ENCODE data around the gene PTGDR.

PTGDR gene

DNA sequence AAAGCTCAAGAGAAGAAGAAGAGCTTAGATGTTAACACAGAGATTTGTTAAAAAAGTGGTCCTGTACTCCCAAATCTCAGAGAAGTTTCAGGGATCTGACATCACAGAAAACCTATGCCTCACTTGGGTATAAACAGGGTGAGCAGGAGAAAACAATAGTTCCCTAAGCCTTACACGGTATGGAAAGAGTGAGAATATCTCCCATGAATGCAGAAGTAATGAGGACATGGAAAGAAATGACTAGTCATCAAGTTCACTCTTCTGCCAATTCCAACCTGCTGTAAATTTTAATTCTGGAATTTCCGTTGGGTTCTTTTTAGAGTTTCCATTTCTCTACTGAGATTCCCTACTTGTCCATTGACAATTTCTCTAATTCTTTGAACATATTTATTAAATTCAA lies 40.4 kb downstream of the PTGDR start:
- no peak for DNase-seq (ENCODE audit: low read depth in 1 of 2, low spot score in 1 of 2)

DNA sequence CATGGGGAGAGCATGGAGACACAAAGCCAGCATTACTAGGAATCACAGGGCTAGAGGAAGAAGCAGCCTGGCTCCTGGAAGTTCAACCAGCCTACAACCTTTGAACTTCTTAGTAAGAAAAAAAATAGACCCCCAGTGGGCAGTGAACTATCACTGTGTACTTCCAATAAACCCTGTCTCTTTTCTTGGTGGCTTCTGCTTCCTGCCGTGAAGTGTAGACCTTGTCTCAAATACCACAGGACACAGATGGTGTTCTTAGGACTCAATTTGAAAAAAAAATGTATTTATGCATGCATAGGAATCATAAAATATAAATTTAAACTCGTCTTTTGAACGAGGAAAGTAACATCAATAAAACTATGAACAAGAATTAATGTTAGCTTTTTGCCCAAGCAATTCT lies 43.0 kb downstream of the PTGDR start:
- DNase-seq (ENCODE audit: low read depth in 1 of 2, low spot score in 1 of 2) = no peak

DNA sequence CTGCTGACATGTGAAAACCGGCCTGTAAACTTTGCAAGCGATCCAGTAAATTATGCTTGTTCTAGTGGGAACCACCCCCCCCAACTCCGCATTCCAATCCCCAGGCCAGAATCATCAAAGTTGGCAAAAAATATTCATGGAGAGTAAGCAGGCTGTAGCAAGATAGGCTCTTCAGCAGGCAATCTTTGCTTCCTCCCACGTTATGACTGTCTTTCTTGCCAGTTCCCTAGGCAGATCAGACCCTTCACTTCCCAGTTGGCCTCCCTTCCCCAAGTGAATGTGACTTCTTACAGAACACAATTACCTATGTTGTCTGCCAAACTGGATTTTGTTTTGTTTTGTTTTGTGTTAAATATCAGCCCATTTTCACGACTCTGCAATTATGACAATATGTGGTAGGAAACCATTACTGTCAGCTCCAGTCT lies 45.4 kb downstream of the PTGDR start:
- no peak for DNase-seq (ENCODE audit: low read depth in 1 of 2, low spot score in 1 of 2)

DNA sequence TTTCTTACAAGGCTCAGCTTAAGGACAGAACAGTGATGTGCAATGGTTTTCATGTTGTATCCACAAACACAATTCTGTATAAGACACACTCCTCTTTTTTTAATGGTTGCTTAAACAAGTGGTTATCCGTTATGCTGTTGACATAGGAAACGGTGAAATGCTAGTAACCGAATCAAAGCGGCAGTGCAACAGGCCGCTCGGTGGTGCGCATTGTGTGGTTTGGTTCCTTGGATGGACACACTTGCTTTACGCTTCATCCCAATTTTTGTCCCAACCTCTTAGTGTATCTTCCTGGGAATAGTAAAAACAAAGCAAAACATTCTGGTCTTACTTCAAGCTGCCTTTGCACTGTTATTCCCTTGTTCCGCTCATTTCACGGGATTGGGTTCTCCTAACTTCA lies 46.0 kb downstream of the PTGDR start:
- DNase-seq (ENCODE audit: low read depth in 1 of 2, low spot score in 1 of 2) = no peak

DNA sequence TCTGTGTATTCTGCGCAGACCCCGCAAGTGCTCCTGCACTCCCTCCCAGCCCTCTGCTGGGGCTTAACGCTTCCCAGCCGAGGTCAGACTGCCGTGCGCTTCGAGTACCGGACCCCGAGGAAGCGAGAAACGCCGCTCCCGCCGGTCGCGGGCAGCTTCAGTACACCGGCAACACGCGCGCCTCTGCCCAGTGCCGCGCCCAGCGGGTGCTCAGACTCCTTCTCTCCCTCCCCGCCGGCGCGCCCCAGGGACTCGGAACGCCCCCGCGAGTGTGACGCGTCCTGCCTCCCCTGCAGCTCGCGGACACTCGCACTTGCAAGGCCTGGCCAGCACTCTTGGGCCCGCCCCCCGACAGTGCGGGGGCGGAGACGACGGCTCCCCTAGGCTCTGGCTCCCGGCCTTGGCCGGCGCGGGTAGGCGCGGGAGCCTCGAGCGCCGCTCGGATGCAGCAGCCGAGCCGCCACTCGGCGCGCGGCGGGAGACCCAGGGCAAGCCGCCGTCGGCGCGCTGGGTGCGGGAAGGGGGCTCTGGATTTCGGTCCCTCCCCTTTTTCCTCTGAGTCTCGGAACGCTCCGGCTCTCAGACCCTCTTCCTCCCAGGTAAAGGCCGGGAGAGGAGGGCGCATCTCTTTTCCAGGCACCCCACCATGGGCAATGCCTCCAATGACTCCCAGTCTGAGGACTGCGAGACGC lies 46.6 kb downstream of the PTGDR start, which contains the start of gene PTGER2:
TSS of gene PTGER2 (plus strand) at position 410 of the 692 bp plus-strand sequence. CDS start at position 647, 237 bp downstream.
- DNase-seq (ENCODE audit: low read depth in 1 of 2, low spot score in 1 of 2) = peak; percentile 59

DNA sequence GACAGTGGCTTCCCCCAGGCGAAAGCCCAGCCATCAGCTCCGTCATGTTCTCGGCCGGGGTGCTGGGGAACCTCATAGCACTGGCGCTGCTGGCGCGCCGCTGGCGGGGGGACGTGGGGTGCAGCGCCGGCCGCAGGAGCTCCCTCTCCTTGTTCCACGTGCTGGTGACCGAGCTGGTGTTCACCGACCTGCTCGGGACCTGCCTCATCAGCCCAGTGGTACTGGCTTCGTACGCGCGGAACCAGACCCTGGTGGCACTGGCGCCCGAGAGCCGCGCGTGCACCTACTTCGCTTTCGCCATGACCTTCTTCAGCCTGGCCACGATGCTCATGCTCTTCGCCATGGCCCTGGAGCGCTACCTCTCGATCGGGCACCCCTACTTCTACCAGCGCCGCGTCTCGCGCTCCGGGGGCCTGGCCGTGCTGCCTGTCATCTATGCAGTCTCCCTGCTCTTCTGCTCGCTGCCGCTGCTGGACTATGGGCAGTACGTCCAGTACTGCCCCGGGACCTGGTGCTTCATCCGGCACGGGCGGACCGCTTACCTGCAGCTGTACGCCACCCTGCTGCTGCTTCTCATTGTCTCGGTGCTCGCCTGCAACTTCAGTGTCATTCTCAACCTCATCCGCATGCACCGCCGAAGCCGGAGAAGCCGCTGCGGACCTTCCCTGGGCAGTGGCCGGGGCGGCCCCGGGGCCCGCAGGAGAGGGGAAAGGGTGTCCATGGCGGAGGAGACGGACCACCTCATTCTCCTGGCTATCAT lies 47.3 kb downstream of the PTGDR start:
- DNase-seq (ENCODE audit: low read depth in 1 of 2, low spot score in 1 of 2) = peak; percentile 11 to 27

DNA sequence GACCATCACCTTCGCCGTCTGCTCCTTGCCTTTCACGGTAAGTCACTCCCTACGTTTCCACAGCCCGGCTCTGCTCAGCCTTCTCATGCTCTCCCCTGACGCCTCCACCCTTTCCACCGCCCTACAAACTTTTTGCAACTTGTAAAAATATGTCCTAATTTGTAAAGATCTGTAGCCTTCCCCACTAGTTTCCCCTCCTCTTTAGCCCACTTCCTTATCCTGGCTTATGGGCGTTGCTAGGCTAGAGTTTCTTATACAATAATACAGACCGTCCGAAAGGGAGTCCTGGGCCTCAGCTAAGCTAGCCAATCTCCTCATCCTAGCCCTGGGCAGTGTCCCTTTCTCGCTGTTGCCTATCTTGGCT lies 47.8 kb downstream of the PTGDR start:
- no peak for DNase-seq (ENCODE audit: low read depth in 1 of 2, low spot score in 1 of 2)

DNA sequence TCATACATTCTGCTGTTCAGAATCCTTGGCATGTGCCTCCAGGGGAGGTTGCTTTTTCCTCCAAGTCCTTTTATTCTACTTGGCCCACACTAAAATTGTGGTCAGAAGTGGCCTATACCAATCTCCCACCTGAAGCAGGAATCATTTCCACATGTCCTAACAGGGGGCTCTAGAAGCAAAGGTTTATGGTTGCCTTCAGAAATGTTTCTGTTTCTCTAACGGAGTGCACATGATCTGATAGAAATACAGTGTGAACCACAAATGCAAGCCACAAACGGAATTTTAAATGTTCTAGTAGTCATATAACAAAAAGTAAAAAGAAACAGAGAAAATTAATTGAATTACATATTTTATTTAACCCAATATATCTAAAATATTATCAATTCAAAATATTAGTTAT lies 50.6 kb downstream of the PTGDR start:
- DNase-seq (ENCODE audit: low read depth in 1 of 2, low spot score in 1 of 2) = no peak

DNA sequence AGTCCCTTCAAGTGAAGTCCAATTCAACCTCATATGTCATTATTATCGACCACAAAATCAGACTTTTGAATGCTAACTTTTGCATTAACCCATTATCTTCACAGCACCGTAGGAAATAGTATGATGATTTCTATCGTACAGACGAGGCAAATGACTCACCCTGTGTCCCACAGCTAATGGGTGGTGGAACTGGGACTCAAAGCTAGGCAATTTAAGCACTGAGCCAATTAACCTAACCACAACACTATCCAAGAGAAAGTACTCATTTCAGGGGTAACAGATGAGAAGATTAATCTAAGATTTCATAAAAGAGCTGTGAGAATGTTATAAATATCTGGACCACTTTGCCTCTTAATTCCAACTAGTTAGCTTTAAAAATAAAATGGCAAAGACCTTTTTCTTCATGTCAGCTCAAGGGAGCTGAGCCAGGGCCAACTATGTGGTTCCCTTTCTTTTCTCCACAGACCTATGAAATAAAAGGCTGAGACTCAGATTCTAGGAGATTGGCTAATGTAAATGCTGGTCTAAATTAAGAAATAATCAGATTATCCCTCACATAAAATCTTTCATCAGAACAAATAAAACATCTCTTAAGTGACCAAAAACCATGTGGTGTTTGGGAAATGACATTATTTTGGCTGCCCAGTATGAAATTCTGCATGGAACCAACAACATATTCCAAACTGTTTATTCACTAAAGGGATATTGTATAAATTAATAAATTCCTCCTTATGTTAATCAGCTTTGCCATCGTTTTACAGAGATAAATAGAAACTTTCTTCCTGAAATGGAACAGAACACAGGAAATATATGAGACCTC lies 51.5 kb downstream of the PTGDR start:
- no peak for DNase-seq (ENCODE audit: low read depth in 1 of 2, low spot score in 1 of 2)

DNA sequence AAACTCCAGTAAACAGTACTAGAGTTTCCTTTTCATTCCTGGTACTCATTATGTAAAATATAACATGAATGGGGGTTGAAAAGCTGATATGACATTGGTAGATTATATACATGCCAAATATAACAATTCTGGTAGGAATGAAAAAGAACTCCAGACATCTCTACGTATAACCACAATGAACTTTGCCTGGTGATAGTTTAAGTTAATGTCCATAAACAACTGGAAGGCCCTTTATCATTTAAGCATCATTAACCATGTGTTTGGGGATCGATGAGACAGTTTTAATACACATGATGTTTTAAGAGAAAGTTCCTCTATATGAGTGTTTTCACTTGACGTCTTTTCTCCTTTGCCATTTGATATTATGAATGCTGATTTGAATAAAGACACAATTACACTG lies 52.4 kb downstream of the PTGDR start:
- no peak for DNase-seq (ENCODE audit: low read depth in 1 of 2, low spot score in 1 of 2)

DNA sequence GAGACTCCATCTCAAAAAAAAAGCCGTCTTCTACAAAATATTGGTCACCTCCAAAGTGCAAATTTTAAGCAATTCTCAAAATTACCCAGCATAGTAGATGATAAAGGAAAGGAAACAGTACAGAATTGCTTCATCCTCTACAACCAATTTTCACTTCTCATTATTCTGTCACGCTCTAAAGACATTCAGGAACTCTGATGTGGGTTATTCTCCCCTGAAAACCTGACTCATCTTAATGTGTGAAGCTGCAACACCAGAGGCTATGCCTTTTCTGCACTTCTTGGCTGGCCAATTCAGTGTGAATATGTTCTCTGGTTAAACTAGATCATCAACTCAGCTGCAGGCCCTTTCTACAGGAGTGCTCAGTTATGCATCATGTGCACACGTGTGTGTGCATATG lies 57.6 kb downstream of the PTGDR start:
- DNase-seq (ENCODE audit: low read depth in 1 of 2, low spot score in 1 of 2) = no peak

DNA sequence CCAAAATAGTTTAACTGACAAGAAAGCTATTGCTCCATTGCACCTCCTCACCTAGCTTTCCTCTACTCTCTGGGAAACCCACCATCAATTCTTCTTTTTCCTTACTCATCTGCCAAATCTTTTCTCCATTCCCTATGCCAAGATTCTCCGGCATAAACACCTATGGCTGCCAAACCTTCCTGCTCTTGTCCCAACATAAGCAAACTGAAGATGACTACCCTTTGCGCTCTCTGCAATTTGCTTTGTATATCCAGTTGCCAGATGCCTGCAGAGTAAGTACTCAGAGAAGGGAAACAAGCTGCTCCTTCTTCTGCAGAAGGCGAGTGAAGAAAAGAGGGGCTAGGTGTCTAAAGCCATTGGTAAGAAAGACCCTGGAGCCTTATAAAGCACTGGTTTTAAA lies 58.1 kb downstream of the PTGDR start:
- DNase-seq (ENCODE audit: low read depth in 1 of 2, low spot score in 1 of 2) = no peak
